OCI-M2 (cell line): ENCODE data around the gene AGPS.
"Not testable (repeated sequence)": the region's sequence is repeated elsewhere in the genome, so short reads cannot be mapped to it uniquely, and the experiment has no call there.

Experiments used
- DNase-seq: peaks from one replicate; lab custom pipeline; 2025; ENCODE audit not compliant: unreplicated experiment; lab: John Stamatoyannopoulos, UW

Gene AGPS

GRCh38 chr2:177392373-177393202 is at the start of gene AGPS:
Gene AGPS (plus strand): TSS chr2:177392773. CDS start chr2:177392790, 17 bp downstream.
- peak; percentile 24 for DNase-seq

- no peak for DNase-seq
These were observed 48.8 kb upstream of the AGPS start for GRCh38 chr2:177343773-177344172.

GRCh38 chr2:177344316-177344715 is 48.3 kb upstream of the AGPS start:
- no peak for DNase-seq

GRCh38 chr2:177346192-177346591 is 46.4 kb upstream of the AGPS start:
- DNase-seq = no peak

GRCh38 chr2:177347570-177347969 is 45.0 kb upstream of the AGPS start:
- no peak for DNase-seq

- DNase-seq = no peak
These were observed 44.4 kb upstream of the AGPS start for GRCh38 chr2:177348118-177348654.

GRCh38 chr2:177348733-177349693 is 43.6 kb upstream of the AGPS start:
- DNase-seq = no peak

GRCh38 chr2:177350624-177351023 is 41.9 kb upstream of the AGPS start:
- not testable (repeated sequence) for DNase-seq

GRCh38 chr2:177351121-177351520 is 41.5 kb upstream of the AGPS start:
- not testable (repeated sequence) for DNase-seq

- no peak for DNase-seq
These were observed 40.0 kb upstream of the AGPS start for GRCh38 chr2:177352441-177353186.

GRCh38 chr2:177353187-177353478 is 39.4 kb upstream of the AGPS start:
- DNase-seq = no peak

GRCh38 chr2:177354541-177354940 is 38.0 kb upstream of the AGPS start:
- not testable (repeated sequence) for DNase-seq

GRCh38 chr2:177355874-177356273 is 36.7 kb upstream of the AGPS start:
- DNase-seq = no peak

- DNase-seq = no peak
These were observed 32.6 kb upstream of the AGPS start for GRCh38 chr2:177359836-177360595.

GRCh38 chr2:177362499-177362898 is 30.1 kb upstream of the AGPS start:
- DNase-seq = no peak

GRCh38 chr2:177363332-177363731 is 29.2 kb upstream of the AGPS start:
- DNase-seq = no peak

- not testable (repeated sequence) for DNase-seq
These were observed 26.8 kb upstream of the AGPS start for GRCh38 chr2:177365764-177366163.

- not testable (repeated sequence) for DNase-seq
These were observed 24.6 kb upstream of the AGPS start for GRCh38 chr2:177368023-177368422.

GRCh38 chr2:177379354-177379753 is 13.2 kb upstream of the AGPS start:
- DNase-seq = no peak

GRCh38 chr2:177380181-177380580 is 12.4 kb upstream of the AGPS start:
- DNase-seq = no peak
